Measurements from ENCODE around the gene F9.

Gene F9

DNA sequence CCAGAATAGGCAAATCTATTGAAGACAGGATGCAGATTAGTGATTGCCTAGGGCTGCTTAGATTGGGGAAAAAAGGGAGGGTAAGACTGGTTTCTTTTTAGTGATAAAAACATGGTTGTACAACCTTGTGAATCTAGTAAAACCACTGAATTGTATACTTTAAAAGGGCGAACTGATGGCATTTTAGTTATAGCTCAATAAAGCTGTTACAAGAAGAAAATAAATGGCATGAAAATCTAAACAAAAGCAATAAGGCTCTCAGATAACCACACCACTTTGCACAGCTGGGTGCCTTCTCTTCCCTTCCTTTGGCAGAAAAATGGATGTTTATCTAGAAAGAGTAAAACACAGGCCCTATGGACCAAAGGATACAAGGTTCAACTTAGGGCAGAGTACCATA is 69.6 kb downstream of the F9 start:
- DNase-seq (ENCODE audit: low read depth) = no peak
